GM19372 (cell line): Measurements from ENCODE around the gene PHACTR2.
"Not testable (repeated sequence)": the region's sequence is repeated elsewhere in the genome, so short reads cannot be mapped to it uniquely, and the experiment has no call there.

Experiments used
- ATAC-seq: cut with Tn5 transposase; IDR thresholded peaks from one replicate; pipeline ENCODE4 v1.9.1; 2021; ENCODE audit warnings: mild to moderate bottlenecking, low read depth, moderate library complexity; ENCODE audit not compliant: unreplicated experiment

Gene PHACTR2

GRCh38 chr6:143758551-143758950 lies 80.8 kb downstream of the PHACTR2 start:
- ATAC-seq, result no peak

GRCh38 chr6:143759666-143760065 lies 81.9 kb downstream of the PHACTR2 start:
- no peak for ATAC-seq

GRCh38 chr6:143761074-143761473 lies 83.3 kb downstream of the PHACTR2 start:
- no peak for ATAC-seq

GRCh38 chr6:143762126-143762525 lies 84.4 kb downstream of the PHACTR2 start:
- ATAC-seq, result no peak

GRCh38 chr6:143765422-143766184 lies 87.8 kb downstream of the PHACTR2 start:
- no peak for ATAC-seq

- ATAC-seq, result no peak
These were observed 88.4 kb downstream of the PHACTR2 start for GRCh38 chr6:143766185-143766553.

GRCh38 chr6:143767433-143767832 lies 89.7 kb downstream of the PHACTR2 start:
- ATAC-seq, result no peak

- no peak for ATAC-seq
These were observed 94.6 kb downstream of the PHACTR2 start for GRCh38 chr6:143772116-143773086.

- ATAC-seq, result no peak
These were observed 95.9 kb downstream of the PHACTR2 start for GRCh38 chr6:143773506-143774150.

GRCh38 chr6:143774347-143774746 lies 96.6 kb downstream of the PHACTR2 start:
- ATAC-seq, result no peak

GRCh38 chr6:143775336-143775735 lies 97.6 kb downstream of the PHACTR2 start:
- no peak for ATAC-seq

- ATAC-seq, result no peak
These were observed 101.2 kb downstream of the PHACTR2 start for GRCh38 chr6:143778926-143779325.

- ATAC-seq, result no peak
These were observed 104.7 kb downstream of the PHACTR2 start for GRCh38 chr6:143782481-143782880.

GRCh38 chr6:143783077-143783476 lies 105.3 kb downstream of the PHACTR2 start:
- no peak for ATAC-seq

GRCh38 chr6:143784316-143784715 lies 106.6 kb downstream of the PHACTR2 start:
- no peak for ATAC-seq

- not testable (repeated sequence) for ATAC-seq
These were observed 108.6 kb downstream of the PHACTR2 start for GRCh38 chr6:143786371-143786770.

GRCh38 chr6:143792402-143793279 lies 114.9 kb downstream of the PHACTR2 start:
- no peak for ATAC-seq

- no peak for ATAC-seq
These were observed 115.5 kb downstream of the PHACTR2 start for GRCh38 chr6:143793280-143793619.

GRCh38 chr6:143796551-143796950 lies 118.8 kb downstream of the PHACTR2 start:
- ATAC-seq, result not testable (repeated sequence)

- not testable (repeated sequence) for ATAC-seq
These were observed 120.7 kb downstream of the PHACTR2 start for GRCh38 chr6:143798487-143798886.
